ENCODE data around the gene PRAME. TPM values are rescaled to one million over a fixed set of nuclear protein-coding genes. Genes with fewer than 3 reads are reported as not detected.

The PRAME gene
- total and polyA plus RNA-seq, 2 experiments from 2014 or later: not detected

GRCh38 chr22:22536916-22537315 lies 22.1 kb downstream of the PRAME start:
- H3K27ac ChIP-seq: no peak overlapping the region
- H3K79me2 ChIP-seq (ENCODE audit: insufficient read depth): no peaks in the 10 kb centered on the region
- 0% methylated on average over 1 of the region's 1 CpG for WGBS, 2 experiments (ENCODE audit: low coverage in 1 of 2, low lambda C conversion rate in 2 of 2, missing lambda C conversion rate in 2 of 2)
- H3K4me2 ChIP-seq (ENCODE audit: unreplicated experiment): no peak overlapping the region
- H4K20me1 ChIP-seq (ENCODE audit: insufficient read depth): no peaks in the 10 kb centered on the region
- no peaks in the 10 kb centered on the region for H3F3A ChIP-seq (ENCODE audit: insufficient read depth)
- no peak for DNase-seq
- no peak overlapping the region for H3K4me3 ChIP-seq
- TF ChIP-seq EZH2phosphoT487 (IDR thresholded peaks at IDR 0.05; ENCODE audit: insufficient read depth, low read depth): no peak
- no peaks in the 10 kb centered on the region; the same call in 1 of the 2 replicates for H3K27me3 ChIP-seq (replicated peaks; ENCODE audit: insufficient read depth)
- H3K4me1 ChIP-seq (ENCODE audit: insufficient read depth): no peaks in the 10 kb centered on the region
- no peaks in the 10 kb centered on the region for H3K9me3 ChIP-seq (ENCODE audit: low read depth)
- in situ Hi-C loops (cut with MboI): no loop called here
- H3K36me3 ChIP-seq (ENCODE audit: low read depth): no peaks in the 10 kb centered on the region
- H3K9me2 ChIP-seq (ENCODE audit: insufficient read depth): no peaks in the 10 kb centered on the region
- H3K9ac ChIP-seq: no peak overlapping the region
- H2AFZ ChIP-seq: no peak overlapping the region

DNA sequence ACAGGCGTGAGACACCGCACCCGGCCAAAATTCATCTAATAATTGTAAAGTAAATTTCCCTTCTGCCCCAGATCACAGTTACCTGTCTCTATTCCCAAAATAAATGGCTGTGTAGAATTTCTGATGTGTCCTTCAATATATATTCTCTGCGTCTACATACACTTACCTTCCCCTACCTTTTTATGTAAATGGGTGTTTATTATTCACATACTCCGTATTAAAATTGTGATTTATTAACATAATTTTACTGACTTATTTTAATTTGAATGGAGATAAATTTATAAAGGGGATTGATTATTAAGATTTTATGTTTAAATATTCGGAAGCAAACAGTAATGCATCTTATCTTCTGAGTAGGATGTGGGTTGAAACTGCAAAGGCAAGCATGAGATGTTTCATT lies 22.6 kb downstream of the PRAME start:
- Histone ChIP-seq H3K4me2 (ENCODE audit: unreplicated experiment) (no peak overlapping the region), H4K20me1 (ENCODE audit: insufficient read depth) (no peaks in the 10 kb centered on the region), H3K4me3 (no peak overlapping the region), H3K4me1 (ENCODE audit: insufficient read depth) (no peaks in the 10 kb centered on the region), H3K27ac (no peak overlapping the region), H3F3A (ENCODE audit: insufficient read depth) (no peaks in the 10 kb centered on the region), H3K36me3 (ENCODE audit: low read depth) (no peaks in the 10 kb centered on the region), H3K27me3 (replicated peaks; ENCODE audit: insufficient read depth) (no peaks in the 10 kb centered on the region; the same call in 1 of the 2 replicates), H3K9me2 (ENCODE audit: insufficient read depth) (no peaks in the 10 kb centered on the region), H2AFZ (no peak overlapping the region), H3K9me3 (ENCODE audit: low read depth) (no peaks in the 10 kb centered on the region), H3K79me2 (ENCODE audit: insufficient read depth) (no peaks in the 10 kb centered on the region), H3K9ac (no peak overlapping the region)
- TF ChIP-seq EZH2 (IDR thresholded peaks at IDR 0.05; ENCODE audit: insufficient read depth, poor library complexity, severe bottlenecking): no peak
- TF ChIP-seq EZH2phosphoT487 (IDR thresholded peaks at IDR 0.05; ENCODE audit: insufficient read depth, low read depth): no peak
- WGBS, 2 experiments (ENCODE audit: low coverage in 1 of 2, low lambda C conversion rate in 2 of 2, missing lambda C conversion rate in 2 of 2): 53 to 55% methylated on average over 6 of the region's 6 CpGs
- no peak for DNase-seq
- in situ Hi-C loops (cut with MboI): no loop called here

DNA sequence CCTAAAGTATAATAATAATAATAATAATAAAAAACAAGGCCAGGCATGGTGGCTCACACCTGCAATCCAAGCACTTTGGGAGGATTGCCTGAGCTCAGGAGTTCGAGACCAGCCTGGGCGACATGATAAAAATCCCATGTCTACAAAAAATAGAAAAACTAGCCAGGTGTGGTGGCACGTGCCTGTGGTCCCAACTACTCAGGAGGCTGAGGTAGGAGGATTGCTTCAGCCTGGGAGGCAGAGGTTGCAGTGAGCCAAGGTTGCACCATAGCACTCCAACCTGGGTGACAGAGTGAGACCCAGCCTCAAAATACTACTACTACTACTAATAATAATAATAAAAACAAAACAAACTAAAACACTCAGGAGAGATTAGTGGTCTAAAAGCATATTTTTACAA lies 23.4 kb downstream of the PRAME start:
- Histone ChIP-seq H3K79me2 (ENCODE audit: insufficient read depth) (no peaks in the 10 kb centered on the region), H3K9me3 (ENCODE audit: low read depth) (no peaks in the 10 kb centered on the region), H3K27me3 (replicated peaks; ENCODE audit: insufficient read depth) (no peaks in the 10 kb centered on the region; the same call in 1 of the 2 replicates), H3F3A (ENCODE audit: insufficient read depth) (no peaks in the 10 kb centered on the region), H2AFZ (no peak overlapping the region), H3K27ac (no peak overlapping the region), H3K9me2 (ENCODE audit: insufficient read depth) (no peaks in the 10 kb centered on the region), H3K4me2 (ENCODE audit: unreplicated experiment) (no peak overlapping the region), H3K4me1 (ENCODE audit: insufficient read depth) (no peaks in the 10 kb centered on the region), H3K4me3 (no peak overlapping the region), H4K20me1 (ENCODE audit: insufficient read depth) (no peaks in the 10 kb centered on the region), H3K9ac (no peak overlapping the region), H3K36me3 (ENCODE audit: low read depth) (no peaks in the 10 kb centered on the region)
- WGBS, 2 experiments (ENCODE audit: low coverage in 1 of 2, low lambda C conversion rate in 2 of 2, missing lambda C conversion rate in 2 of 2): 43 to 48% methylated on average over 3 of the region's 3 CpGs
- DNase-seq: no peak
- in situ Hi-C loops (cut with MboI): no loop called here
- TF ChIP-seq EZH2phosphoT487 (IDR thresholded peaks at IDR 0.05; ENCODE audit: insufficient read depth, low read depth) (no peak), EZH2 (IDR thresholded peaks at IDR 0.05; ENCODE audit: insufficient read depth, poor library complexity, severe bottlenecking) (no peak)

- Histone ChIP-seq H3K79me2 (ENCODE audit: insufficient read depth) (no peaks in the 10 kb centered on the region), H3K27ac (no peak overlapping the region), H3K4me3 (no peak overlapping the region), H3K4me1 (ENCODE audit: insufficient read depth) (no peaks in the 10 kb centered on the region), H3K27me3 (replicated peaks; ENCODE audit: insufficient read depth) (no peaks in the 10 kb centered on the region; the same call in 1 of the 2 replicates), H4K20me1 (ENCODE audit: insufficient read depth) (no peaks in the 10 kb centered on the region), H3K9me3 (ENCODE audit: low read depth) (no peaks in the 10 kb centered on the region), H3K9ac (no peak overlapping the region), H3K4me2 (ENCODE audit: unreplicated experiment) (no peak overlapping the region), H3K36me3 (ENCODE audit: low read depth) (no peaks in the 10 kb centered on the region), H2AFZ (no peak overlapping the region), H3F3A (ENCODE audit: insufficient read depth) (no peaks in the 10 kb centered on the region), H3K9me2 (ENCODE audit: insufficient read depth) (no peaks in the 10 kb centered on the region)
- WGBS, 2 experiments (ENCODE audit: low coverage in 1 of 2, low lambda C conversion rate in 2 of 2, missing lambda C conversion rate in 2 of 2): 33 to 43% methylated on average over 9 of the region's 9 CpGs
- TF ChIP-seq EZH2 (IDR thresholded peaks at IDR 0.05; ENCODE audit: insufficient read depth, poor library complexity, severe bottlenecking): no peak
- no peak for TF ChIP-seq EZH2phosphoT487 (IDR thresholded peaks at IDR 0.05; ENCODE audit: insufficient read depth, low read depth)
- no peak for DNase-seq
- in situ Hi-C loops (cut with MboI): no loop called here
These were observed 24.3 kb downstream of the PRAME start for GRCh38 chr22:22534604-22535415.
